UCSD-AML1 (cell line): ENCODE measurements around the gene ALDH1A1.

ENCODE experiments used
- DNase-seq: peaks from one replicate; lab custom pipeline; 2025; ENCODE audit not compliant: unreplicated experiment; lab: John Stamatoyannopoulos, UW

The ALDH1A1 gene

DNA sequence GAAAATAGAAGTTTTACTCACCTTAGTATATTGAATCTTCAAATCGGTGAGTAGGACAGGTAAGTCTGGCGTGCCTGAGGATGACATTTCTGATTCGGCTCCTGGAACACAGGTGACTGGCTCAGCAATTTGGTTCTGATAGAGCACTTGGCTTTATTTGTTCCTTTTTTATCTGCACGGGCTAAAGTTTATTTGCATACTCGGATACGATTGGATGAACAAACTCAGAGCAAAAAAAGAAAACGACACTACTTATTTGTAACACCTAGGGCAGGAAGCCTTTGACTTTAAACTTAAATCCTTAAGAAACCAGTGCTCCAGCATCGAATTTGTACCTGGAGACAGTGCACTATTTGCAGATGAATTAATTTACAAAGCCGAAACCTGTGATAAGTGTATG lies at the start of gene ALDH1A1:
TSS of gene ALDH1A1 (minus strand) at position 140 of the 400 bp plus-strand sequence. CDS start at position 87, 53 bp downstream.
- DNase-seq = peak; percentile 11

DNA sequence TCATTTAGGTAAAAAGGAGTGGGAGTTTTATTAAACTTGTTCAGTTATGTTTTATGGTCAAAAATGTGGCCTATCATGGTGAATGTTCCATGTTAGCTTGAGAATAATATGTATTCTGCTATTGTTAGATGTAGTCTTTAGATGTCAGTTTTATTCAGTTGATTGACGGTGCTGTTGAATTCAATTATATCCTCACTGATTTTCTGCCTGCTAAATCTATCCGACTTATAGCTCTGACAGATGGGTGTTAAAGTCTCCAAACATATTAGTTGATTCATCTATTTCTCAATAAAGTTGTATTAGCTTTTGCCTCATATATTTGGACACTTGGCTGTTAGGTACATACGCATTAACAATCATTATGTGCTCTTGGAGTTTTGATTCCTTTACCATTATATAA lies 49.0 kb upstream of the ALDH1A1 start:
- no peak for DNase-seq

DNA sequence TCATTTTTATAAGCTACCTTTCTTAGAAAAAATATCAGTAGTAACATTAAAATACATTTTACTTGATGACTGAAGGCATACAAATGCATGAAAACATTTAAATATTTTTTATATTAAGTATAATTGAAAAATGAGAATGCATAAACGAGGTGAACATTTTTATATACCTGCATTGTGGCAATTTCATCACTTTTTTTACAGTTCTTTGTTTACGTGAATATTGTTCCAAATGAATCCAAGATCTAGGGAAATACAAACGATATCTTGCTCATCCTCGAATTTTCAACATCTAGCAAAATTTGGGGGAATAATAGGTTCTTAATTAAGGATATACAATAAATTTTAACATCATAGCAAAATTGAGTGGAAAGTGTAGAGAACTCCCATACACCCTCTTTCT lies 45.5 kb upstream of the ALDH1A1 start:
- no peak for DNase-seq

DNA sequence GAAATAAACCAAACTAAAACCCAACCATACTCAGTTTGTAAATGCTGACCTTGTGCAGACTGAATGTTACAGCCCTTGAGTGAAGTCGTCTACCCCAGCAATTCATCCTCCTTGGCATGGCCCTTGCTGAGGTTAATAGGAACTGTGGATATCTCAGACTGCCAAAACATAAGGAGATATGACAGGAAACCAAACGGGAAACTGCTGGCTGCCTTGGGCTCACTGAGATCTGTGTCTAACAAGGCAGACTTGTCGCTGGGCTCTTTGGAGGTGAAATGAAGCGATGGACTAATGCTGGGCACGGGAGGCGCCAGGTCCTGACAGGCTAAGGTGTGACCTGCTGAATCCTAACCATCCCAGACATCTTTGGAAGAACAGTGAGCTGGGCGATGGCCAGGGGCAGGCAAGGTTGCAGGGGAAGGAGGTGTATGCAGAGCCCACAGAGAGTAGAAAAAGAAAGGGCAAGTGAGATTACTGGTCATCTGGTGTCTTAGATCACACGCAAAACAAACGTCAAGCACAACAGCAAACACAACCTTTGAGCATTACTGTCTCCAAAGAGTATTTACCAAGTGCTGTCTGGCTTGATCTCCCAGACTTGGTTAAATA lies 44.6 kb upstream of the ALDH1A1 start:
- DNase-seq = peak; percentile 78

DNA sequence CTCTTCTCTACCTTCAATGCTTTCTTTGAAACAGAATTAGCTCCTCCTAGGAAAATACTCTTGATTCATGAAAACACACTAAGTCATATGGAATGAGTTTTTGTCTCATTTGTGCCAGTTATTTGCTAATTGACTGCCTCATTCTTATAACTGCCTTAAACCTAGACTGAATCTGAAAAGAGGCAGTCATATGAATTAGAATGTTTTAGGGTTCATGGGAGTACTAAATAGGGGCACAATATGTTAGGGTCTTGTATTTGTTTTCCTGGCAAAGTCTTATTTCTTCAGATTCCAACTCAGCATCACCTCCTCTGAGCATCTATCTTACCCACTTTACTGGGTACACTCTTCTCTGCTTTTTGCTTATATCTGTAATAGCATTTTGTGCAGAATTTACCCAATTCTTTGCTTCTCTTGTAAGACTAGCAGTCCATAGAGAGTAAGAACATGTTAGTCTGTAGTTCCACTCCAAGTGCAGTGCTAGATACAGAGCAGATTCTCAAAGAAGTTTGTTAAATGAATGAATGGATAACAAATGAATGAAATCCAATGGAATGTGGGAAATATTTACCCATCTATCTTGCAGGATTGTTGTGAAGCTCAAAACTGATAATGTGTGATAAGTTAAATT lies 43.9 kb upstream of the ALDH1A1 start:
- no peak for DNase-seq

DNA sequence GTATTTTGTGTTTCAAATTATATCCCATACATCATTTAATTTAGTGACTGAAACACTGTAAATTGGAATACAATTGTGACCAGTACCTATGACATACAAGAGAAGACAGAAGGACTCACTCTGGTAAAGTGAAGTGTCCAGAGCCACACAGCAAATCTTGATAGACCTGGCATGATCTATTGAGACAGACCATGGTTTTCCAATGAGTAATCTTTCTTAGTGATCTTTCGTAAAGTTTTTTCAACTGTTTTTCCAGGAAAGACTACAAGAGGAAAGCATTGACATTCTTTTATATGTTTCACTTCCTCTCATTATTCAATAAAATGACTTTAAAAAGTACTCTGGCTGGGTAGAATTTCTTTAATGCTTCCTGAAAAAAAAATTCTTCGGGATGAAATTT lies 43.3 kb upstream of the ALDH1A1 start:
- no peak for DNase-seq

DNA sequence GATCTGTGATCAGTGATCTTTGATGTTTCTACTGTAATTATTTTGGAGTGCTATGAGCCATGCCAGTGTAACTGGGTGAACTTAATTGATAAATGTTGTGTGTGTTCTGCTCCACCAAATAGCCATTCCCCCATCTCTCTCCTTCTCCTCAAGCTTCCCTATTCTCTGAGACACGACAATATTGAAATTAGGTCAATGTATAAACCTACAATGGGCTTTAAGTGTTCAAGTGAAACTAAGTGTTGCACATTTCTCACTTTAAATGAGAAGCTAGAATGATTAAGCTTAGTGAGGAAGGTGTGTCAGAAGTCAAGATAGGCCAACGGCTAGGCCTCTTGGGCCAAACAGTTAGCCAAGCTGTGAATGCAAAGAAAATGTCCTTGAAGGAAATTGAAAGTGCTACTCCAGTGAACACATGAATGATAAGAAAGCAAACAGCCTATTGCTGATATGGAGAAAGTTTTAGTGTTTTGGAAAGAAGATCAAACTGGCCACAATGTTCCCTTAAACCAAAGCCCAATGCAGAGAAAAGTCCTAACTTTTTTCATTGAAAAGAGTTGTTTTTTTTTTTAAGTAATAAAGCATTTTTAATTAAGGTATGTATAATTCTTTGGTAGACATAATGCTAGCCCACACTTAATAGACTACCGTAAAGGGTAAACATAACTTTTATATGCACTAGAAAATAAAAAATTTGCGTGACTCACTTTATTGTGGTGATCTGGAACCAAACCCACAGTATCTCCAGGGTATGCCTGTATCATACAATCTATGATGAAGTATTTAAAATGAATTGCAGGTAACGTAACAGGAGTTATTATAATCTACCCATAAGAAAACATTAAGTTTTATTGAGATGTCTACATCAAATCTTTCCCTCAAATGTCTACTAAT lies 42.5 kb upstream of the ALDH1A1 start:
- DNase-seq = no peak

DNA sequence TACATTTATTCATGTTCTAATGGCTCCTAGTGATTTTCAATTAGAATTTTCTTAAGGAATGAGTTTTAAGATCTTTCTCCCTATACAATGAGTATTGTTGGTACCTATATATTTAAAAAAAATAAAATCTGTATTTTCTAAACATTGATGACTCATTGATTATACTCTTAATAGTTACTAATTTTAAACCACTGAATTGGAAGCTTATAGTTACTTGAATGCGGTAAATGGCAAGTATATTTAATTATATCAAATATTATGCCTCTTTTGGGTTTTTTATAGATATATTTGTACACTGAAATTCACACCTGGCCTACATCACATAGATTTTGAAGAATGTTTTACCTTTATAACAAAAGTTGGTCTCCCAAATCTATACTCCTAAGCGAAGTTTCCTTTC lies 38.9 kb upstream of the ALDH1A1 start:
- DNase-seq = no peak

DNA sequence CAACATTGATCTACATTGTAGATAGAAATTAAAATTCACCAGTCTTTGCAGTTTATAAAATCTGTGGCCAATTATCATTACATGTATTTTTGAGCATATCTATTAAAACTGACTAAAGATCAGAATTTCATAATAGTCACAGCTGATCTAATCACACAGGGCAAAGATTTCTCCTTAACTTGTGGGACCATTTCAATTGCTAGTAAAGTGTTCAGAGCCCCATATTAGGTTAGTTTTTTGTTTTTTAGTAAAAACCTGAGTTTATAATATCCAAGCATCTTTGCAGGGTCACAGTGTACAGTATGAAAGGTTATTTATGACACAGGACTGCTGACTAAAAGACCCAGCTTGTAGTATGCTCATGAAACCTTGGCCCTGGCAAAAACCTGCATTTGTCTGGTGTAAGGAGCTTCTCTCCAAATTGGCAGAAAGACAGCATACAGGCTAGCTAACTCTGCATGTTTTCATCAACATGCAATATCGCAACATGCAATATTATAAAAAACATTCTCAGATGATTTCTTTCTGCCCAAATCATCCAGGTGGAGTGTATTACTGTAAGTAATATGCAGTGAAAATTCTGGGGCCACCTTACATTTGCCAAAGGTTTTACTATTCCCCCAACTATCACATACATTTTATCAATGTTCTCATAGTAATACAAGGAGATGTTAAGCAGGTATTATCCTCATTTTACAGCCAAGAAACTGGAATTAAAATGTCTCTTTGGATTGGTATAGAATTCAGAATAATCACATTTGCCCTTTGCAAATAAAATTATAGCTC lies 37.7 kb upstream of the ALDH1A1 start:
- DNase-seq = no peak

DNA sequence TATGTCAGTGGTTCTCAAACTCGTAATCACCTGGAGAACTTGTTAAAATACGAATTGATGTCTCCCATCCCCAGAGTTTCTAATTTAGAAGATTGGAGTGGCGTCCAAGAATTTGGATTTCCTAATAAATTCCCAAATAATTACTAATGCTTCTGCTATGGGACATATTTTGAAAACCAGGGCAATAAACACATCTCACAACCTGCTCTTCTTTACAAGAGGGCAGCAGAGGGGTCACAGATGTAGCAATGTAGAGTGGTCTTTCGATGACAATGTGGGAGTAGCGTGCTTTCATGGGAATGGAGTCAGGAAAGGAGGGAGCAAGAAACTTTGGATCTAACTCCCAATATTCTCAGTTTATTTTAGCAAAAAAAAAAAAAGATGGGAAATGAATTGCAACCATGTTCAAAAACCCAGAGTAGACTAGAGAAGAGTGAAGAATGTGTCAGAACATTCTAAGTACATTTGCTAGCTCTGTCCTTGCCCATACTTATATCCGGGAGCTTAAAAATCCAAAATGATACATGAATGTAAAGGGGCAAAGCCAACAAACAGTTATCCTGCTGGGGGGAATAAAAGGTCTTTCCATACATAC lies 33.8 kb upstream of the ALDH1A1 start:
- no peak for DNase-seq

DNA sequence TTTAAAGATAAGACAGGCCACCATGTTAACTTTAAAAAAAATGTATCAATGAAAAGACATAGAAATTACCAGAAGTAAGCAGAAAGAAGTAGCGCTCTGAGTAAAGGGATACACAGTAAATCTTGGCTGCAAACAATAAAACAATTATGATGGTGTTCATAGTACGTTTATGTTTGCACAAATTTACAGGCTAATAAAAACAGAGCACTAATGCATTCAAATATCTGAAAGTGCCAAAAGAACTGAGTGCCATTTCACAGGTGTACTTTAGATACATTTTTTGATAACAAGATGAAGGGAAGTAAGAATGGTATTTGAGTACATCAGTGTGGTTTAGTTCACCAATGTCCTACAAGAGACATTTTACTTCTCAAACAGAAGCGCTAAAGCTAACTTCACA lies 32.9 kb upstream of the ALDH1A1 start:
- no peak for DNase-seq

DNA sequence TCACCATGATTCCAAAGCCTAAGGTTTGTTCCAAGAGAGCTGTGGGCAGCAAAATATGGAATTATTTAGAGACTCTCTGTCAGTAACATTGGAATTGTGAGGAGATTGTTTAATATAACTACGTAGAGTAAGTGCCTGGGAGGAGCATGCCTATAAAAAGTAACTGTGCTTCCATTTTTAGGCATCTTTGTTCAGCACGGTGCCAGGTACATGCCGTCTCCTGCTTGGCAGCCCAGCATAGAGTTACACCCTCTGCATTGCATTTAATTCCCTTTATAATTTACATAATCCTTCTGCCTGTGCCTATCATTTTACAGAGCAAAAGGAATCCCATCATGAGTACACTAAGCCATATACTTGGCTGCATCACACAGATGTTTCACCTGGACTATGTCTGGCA lies 32.1 kb upstream of the ALDH1A1 start:
- no peak for DNase-seq

DNA sequence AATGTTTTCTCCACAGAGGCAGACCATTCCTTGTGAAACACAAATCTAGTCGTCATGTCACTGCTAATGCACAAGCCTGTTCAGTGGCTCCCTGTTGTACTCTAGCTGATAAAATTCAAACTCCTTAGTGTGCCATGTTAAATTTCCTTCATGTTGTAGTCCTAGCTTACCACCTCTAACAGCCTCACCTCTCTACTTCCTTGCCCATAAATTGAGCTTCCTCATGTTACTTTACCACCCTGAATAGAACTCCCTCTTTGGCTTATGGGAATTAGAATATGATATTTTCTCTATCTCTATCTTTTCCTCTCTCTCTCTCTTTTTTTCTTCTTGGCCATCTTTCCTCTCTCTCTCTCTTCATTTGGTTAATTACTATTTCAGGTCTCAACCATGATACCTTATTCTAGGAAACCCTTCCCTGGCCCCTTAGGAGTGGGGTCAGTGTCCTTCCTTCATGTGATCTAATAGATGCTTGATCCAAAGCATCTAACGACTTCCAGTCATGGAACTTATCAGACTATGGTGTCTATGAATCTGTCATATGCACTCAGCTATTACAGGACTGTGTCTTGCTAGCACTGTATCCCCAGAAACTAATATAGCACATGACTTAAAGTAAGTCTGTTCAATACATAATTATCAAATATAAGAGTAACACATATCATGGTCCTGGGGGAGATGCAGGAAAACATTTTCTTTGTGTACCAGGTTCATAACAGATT lies 31.5 kb upstream of the ALDH1A1 start:
- DNase-seq = no peak

DNA sequence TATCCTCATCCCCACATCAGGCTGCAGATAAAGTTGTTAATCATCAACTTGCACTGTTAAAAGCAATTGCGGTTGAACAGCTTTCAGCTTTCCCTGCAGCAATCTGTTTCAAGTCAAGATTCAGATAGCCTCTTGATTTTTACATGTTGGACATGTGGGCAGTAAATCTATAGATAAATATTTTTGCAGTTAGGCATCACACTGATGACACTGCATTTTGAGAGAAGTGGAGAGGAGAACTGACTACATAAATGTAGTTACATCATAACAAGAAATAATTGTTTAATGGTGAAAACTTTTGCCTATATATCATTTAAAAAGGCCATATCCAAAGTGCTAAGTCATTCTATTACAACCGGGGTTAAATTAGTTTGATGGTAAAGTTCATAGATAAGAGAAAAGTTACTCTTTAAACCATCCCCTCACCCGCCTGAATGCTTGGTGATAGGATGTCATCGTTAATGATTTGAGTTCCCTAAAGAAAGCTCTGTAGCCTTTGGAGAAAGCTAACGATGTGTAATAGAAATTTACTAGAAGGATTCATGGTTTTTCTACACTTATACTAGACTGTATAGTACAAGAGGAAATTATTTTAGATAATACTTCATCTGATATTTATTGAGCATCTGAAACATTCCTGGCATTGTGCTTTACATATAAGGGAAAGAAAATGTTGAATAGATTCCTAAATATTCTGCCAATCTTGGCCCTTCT lies 30.8 kb upstream of the ALDH1A1 start:
- no peak for DNase-seq

DNA sequence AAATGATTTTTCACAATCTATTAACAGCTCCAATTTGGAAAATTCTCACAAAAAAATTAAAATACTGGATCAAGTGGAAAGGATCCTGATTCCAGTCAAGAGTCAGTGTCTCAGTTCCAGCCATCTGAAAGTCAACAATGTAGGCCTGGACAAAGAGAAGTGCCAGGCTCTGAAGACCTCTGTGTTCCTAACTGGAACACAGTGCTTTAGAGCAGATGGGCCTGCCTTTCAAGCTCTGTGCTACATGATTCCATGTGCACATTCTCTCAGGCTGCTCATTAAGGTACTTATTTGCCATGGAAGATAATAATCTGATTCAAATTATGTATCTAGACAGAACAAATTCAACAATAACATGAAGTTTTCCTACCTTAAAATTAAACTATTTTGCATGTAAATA lies 30.2 kb upstream of the ALDH1A1 start:
- DNase-seq = no peak

DNA sequence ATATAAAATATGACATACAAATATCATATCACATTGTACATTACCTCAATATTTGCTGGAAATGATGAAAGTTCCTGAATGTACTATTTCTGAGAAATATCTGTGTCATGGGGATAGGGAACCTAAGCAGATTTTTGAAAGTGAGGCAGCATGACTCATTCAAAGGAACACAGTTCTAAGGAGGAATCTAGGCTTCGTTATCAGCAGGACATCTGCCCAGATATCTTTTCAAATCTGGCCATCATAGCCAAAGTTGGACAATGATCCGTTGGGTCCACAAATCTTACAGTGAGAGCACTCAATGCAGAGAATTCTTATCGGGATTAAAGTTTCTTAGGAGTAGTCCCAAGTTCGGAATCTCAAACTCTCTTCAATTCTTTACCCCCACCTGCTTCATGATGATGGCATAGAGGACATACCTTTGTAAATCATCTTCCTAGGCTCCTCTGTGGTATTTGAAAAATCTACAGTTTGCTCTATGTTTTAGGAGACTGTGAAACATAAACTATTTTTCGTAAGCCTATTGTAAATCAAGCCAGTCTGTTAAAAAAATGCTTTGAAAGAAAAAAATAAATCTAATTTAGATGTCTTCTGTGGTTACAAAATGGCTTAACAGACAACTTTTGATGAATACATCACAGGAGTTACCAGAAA lies 29.4 kb upstream of the ALDH1A1 start:
- DNase-seq = no peak

DNA sequence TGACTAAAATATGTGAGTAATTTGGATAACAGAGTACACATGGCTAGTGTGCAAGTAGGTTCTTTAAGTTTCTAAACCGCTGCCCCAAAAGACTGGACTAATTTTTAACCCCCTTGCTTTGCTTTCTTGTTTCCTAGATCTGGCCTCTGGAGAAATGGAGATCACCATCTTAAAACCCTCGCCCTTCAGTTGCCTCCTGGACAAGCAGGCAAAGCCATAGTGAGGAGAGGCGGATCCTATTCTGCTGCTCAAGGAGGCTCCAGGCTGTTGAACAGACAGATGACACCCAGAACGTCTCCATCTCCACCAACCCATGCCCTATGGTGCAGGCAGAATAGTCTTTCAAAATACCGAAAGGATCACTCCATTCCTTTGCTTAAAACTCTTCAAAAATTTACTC lies 28.6 kb upstream of the ALDH1A1 start:
- DNase-seq = no peak

DNA sequence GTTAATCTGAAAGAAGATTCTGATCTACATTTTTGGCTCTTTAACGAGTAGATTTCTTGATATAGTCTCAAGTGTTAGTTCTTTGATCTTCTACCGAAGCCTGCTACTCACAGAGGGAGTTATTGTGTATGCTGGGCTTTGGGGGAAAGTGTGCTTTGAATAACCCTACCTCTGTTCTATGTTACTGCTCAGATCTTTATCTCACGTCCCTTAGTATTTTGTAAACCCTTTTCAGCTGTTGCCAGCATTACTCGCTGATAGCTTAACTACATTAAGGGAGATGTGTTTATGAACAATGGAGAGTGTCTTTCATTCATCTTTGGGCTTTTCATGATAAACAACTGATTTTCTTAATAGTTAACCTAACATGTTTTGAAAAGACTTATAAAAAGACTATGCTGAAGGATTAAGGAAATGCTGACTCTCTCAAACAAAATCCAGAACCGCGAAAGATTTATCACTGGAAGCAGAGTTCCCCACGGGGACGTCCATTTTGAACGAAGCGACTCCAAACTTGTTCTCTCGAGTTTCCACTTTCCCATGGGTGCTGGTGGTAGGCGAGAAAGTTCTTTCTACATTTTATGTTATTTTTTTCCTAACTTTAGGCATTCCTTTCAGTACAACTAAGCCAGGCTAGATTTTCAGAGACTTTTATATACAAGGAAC lies 27.9 kb upstream of the ALDH1A1 start:
- DNase-seq = no peak

DNA sequence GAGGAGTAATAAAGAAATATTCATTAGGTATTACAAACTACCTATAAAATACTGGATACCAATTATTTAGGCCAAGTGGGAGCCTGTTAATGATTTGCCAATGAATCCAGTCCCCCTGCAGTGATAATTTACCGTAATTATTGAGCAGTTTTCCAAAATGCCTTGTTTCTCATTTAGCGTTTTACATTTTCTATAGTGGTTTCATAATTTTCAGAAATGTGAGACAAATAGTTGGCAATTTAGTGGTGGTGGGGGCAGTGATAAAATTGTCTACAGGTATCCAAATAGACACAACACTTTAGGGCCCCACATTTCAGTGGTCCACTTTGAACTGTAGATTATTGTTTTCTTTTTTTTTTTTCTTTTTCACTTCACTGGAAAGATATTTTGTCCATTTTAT lies 27.3 kb upstream of the ALDH1A1 start:
- no peak for DNase-seq
